CD4-positive, alpha-beta T cell (primary cell): Measurements from ENCODE around the gene PDE4B. TPM values are rescaled to one million over a fixed set of nuclear protein-coding genes. Genes with fewer than 3 reads are reported as not detected.
"Not testable (repeated sequence)": the region's sequence is repeated elsewhere in the genome, so short reads cannot be mapped to it uniquely, and the experiment has no call there.

Source experiments
- ATAC-seq: fragments of 200-7000 bp; cut with Tn5 transposase; one replicate; pipeline ENCODE4 v1.10.0; 2022; ENCODE audit warnings: mild to moderate bottlenecking; ENCODE audit not compliant: poor library complexity
- CTCF ChIA-PET: fragments of 350-600 bp; sonication (Branson Sonifier 250); formaldehyde crosslinking; loops from one replicate; lab custom pipeline; 2021; ENCODE audit warnings: antibody characterized with exemption, inconsistent platforms; lab: Charles Lee
- POLR2A ChIA-PET: fragments of 350-600 bp; sonication (Branson Sonifier 250); formaldehyde crosslinking; loops from one replicate; lab custom pipeline; 2021; ENCODE audit warnings: antibody characterized with exemption, inconsistent platforms; lab: Charles Lee
- DNase-seq, 14 experiments: peaks; one replicate each; pipeline ENCODE4 v3.0.0-alpha.2; 2013 to 2020; ENCODE audit warnings: mixed read lengths in 2 of 14
- H3K27ac ChIP-seq, 2 donors: one replicate each; pipeline versions ENCODE4 v1.5.1 to v1.7.0; 2013; ENCODE audit warnings: low read length in 2 of 2, low read depth in 1 of 2, mild to moderate bottlenecking in 1 of 2
- H3K27me3 ChIP-seq, 2 experiments: 1 replicate in 1 of 2; 2 replicates in 1 of 2; pipeline versions ENCODE4 v1.6.1 to v1.7.0; 2013; ENCODE audit warnings: low read length in 2 of 2, control low read depth in 1 of 2, mild to moderate bottlenecking in 1 of 2, moderate library complexity in 1 of 2; ENCODE audit not compliant: insufficient read depth in 2 of 2, control insufficient read depth in 1 of 2
- H3K36me3 ChIP-seq: one replicate; pipeline ENCODE4 v1.6.1; 2013; ENCODE audit warnings: low read length, control low read depth; ENCODE audit not compliant: insufficient read depth
- H3K4me1 ChIP-seq: one replicate; pipeline ENCODE4 v1.6.1; 2013; ENCODE audit warnings: low read length, control low read depth; ENCODE audit not compliant: insufficient read depth
- H3K4me3 ChIP-seq: one replicate; pipeline ENCODE4 v1.5.1; 2013; ENCODE audit warnings: mild to moderate bottlenecking, low read length, moderate library complexity
- H3K9me3 ChIP-seq, 2 experiments: 1 replicate in 1 of 2; 2 replicates in 1 of 2; pipeline versions ENCODE4 v1.6.1 to v1.7.0; 2013; ENCODE audit warnings: low read length in 2 of 2, mild to moderate bottlenecking in 2 of 2, control low read depth in 1 of 2, moderate library complexity in 1 of 2; ENCODE audit not compliant: control insufficient read depth in 1 of 2, insufficient read depth in 1 of 2
- H3K27ac Mint-ChIP-seq: one replicate; pipeline ENCODE4 v1.8.0; 2020; ENCODE audit warnings: mixed read lengths
- H3K27me3 Mint-ChIP-seq: one replicate; pipeline ENCODE4 v1.8.0; 2021; ENCODE audit warnings: mixed read lengths
- H3K36me3 Mint-ChIP-seq: one replicate; pipeline ENCODE4 v1.8.0; 2021; ENCODE audit warnings: low read depth, mixed read lengths
- H3K4me1 Mint-ChIP-seq: one replicate; pipeline ENCODE4 v1.8.0; 2021; ENCODE audit warnings: low read depth, mixed read lengths
- H3K4me3 Mint-ChIP-seq: one replicate; pipeline ENCODE4 v1.8.0; 2020; ENCODE audit warnings: mild to moderate bottlenecking, mixed read lengths
- H3K9me3 Mint-ChIP-seq: one replicate; pipeline ENCODE4 v1.8.0; 2020; ENCODE audit warnings: mixed read lengths
- intact Hi-C, 2 experiments: fragments of 100-400 bp; cut with DNase I in 1 of 2; cut with micrococcal nuclease in 1 of 2; formaldehyde crosslinking; loops; one replicate each; pipeline versions ENCODE4 v1.15.1 to v1.9.0; 2023 to 2025; cut with DNase I, micrococcal nuclease
- total RNA-seq, 174 experiments: library from RNA in 2 of 174; stranded (reverse) in 2 of 174; gene quantifications; one replicate each; pipeline ENCODE4 v1.2.3 and lab custom pipeline; 2021 to 2026
- TF ChIP-seq, protein P1 (sequence below): fragments of 200-600 bp; IDR thresholded peaks from one replicate; pipeline ENCODE4 v1.8.0; 2022; ENCODE audit warnings: antibody characterized with exemption, mild to moderate bottlenecking

PDE4B gene
- total RNA-seq, 2 experiments from 2014 or later, result 155 to 159 TPM

DNA sequence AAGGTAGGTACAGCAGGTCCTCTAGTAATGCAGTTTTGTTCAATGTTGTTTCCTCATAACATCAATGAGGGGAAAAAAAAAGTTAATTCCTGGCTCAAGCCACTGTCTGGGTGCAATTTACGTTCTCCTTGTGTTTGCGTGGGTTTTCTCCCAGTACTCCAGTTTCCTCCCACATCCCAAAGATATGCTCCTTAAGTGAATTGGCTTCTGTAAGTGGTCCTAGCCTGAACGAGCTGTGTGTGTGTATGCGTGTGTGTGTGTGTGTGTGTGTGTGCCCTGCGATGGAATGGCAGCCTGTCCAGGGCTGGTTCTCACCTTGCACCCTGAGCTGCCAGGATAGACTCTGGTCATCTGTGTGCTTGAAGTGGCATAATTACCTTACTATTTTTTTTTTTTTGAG is 332.0 kb downstream of the PDE4B start:
- H3K4me1 ChIP-seq, result no peaks in the 10 kb centered on the region
- ATAC-seq (no peak), DNase-seq (no peak)
- ChIA-PET POLR2A (no interaction called here), CTCF (no interaction called here)
- intact Hi-C loops, result no loop called here
- no peaks in the 10 kb centered on the region for H3K9me3 ChIP-seq
- H3K9me3 Mint-ChIP-seq, result no peaks in the 10 kb centered on the region
- H3K4me1 Mint-ChIP-seq, result no peaks in the 10 kb centered on the region
- no peaks in the 10 kb centered on the region for H3K36me3 ChIP-seq
- H3K27ac Mint-ChIP-seq, result no peak overlapping the region
- H3K4me3 Mint-ChIP-seq, result no peak overlapping the region
- no peak overlapping the region for H3K4me3 ChIP-seq
- H3K36me3 Mint-ChIP-seq, result no peaks in the 10 kb centered on the region
- no peaks in the 10 kb centered on the region for H3K27me3 ChIP-seq
- TF ChIP-seq, protein P1, sequence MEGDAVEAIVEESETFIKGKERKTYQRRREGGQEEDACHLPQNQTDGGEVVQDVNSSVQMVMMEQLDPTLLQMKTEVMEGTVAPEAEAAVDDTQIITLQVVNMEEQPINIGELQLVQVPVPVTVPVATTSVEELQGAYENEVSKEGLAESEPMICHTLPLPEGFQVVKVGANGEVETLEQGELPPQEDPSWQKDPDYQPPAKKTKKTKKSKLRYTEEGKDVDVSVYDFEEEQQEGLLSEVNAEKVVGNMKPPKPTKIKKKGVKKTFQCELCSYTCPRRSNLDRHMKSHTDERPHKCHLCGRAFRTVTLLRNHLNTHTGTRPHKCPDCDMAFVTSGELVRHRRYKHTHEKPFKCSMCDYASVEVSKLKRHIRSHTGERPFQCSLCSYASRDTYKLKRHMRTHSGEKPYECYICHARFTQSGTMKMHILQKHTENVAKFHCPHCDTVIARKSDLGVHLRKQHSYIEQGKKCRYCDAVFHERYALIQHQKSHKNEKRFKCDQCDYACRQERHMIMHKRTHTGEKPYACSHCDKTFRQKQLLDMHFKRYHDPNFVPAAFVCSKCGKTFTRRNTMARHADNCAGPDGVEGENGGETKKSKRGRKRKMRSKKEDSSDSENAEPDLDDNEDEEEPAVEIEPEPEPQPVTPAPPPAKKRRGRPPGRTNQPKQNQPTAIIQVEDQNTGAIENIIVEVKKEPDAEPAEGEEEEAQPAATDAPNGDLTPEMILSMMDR, result no peak
- H3K27ac ChIP-seq, result no peak overlapping the region
- H3K27me3 Mint-ChIP-seq, result no peaks in the 10 kb centered on the region

DNA sequence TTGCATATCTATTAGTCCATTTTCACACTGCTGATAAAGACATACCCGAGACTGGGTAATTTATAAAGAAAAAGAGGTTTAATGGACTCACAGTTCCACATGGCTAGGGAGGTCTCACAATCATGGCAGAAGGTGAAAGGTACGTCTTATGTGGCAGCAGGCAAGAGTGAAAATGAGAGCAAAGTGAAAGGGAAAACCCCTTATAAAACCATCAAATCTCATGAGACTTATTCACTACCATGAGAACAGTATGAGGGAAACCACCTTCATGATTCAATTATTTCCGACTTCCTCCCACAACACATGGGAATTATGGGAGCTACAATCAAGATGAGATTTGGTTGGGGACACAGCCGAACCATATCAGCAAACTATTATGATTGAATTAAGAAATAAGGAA is 335.9 kb downstream of the PDE4B start:
- H3K9me3 ChIP-seq, H3K27ac ChIP-seq, H3K27me3 ChIP-seq, H3K4me1 ChIP-seq, H3K4me3 Mint-ChIP-seq, H3K27ac Mint-ChIP-seq, CTCF ChIA-PET, H3K36me3 ChIP-seq, POLR2A ChIA-PET, ATAC-seq, H3K4me3 ChIP-seq, H3K4me1 Mint-ChIP-seq, intact Hi-C loops, H3K27me3 Mint-ChIP-seq, DNase-seq, H3K36me3 Mint-ChIP-seq, H3K9me3 Mint-ChIP-seq: not testable (repeated sequence)

DNA sequence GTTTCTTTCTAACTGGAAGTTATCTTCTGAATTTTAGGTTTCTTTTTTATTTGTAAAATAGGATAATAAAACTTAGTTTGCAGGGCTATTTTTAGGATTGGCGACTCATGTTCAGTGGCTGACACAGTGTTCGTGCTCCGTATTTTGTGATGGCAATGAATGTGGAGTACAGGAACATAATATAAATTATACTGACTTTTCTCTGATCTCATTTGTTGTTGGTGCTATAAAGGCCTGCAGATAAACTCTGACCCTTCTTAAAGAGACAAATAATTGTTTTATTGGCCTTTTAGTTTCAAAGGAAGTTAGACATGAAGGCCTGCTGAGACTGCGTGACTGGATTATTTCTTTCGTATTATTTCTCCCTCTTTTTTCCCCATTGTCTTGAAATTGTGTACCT is 339.6 kb downstream of the PDE4B start:
- H3K36me3 ChIP-seq, result no peaks in the 10 kb centered on the region
- no peak overlapping the region for H3K27ac ChIP-seq
- ChIA-PET POLR2A (no interaction called here), CTCF (no interaction called here)
- H3K27me3 Mint-ChIP-seq, result no peaks in the 10 kb centered on the region
- intact Hi-C loops, result no loop called here
- H3K27me3 ChIP-seq, result no peaks in the 10 kb centered on the region
- no peaks in the 10 kb centered on the region for H3K36me3 Mint-ChIP-seq
- H3K4me1 ChIP-seq, result no peaks in the 10 kb centered on the region
- DNase-seq (no peak), ATAC-seq (no peak)
- no peaks in the 10 kb centered on the region for H3K9me3 Mint-ChIP-seq
- H3K4me1 Mint-ChIP-seq, result no peaks in the 10 kb centered on the region
- TF ChIP-seq, protein P1, result no peak
- H3K4me3 ChIP-seq, result no peak overlapping the region
- H3K9me3 ChIP-seq, result no peaks in the 10 kb centered on the region
- H3K27ac Mint-ChIP-seq, result no peak overlapping the region
- no peak overlapping the region for H3K4me3 Mint-ChIP-seq

DNA sequence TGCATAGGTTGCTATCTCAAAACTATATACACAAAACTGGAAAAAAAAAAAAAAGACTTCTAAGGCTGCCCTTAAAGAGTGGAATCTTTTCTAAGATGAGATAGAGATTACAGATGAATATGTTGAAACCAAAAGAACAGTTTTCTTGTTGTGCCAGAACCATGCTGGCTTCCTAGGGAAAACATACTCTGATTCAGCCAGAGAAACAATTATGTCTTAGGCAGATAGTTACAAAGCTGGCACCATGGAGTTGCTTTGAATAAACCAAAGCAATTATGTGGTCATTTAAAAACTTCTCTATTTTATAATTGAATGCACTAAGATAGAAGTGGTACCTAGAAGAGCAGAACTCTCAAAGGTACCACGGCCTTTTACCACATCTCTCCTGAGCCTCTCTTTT is 341.3 kb downstream of the PDE4B start:
- Mint-ChIP-seq H3K4me1 (no peaks in the 10 kb centered on the region), H3K27ac (no peak overlapping the region), H3K27me3 (no peaks in the 10 kb centered on the region), H3K36me3 (no peaks in the 10 kb centered on the region), H3K9me3 (no peaks in the 10 kb centered on the region), H3K4me3 (no peak overlapping the region)
- H3K9me3 ChIP-seq, result no peaks in the 10 kb centered on the region
- ChIA-PET CTCF (no interaction called here), POLR2A (no interaction called here)
- ATAC-seq (no peak), DNase-seq (no peak)
- TF ChIP-seq, protein P1, result no peak
- intact Hi-C loops, result no loop called here
- H3K4me1 ChIP-seq, result no peaks in the 10 kb centered on the region
- H3K4me3 ChIP-seq, result no peak overlapping the region
- H3K36me3 ChIP-seq, result no peaks in the 10 kb centered on the region
- H3K27ac ChIP-seq, result no peak overlapping the region
- H3K27me3 ChIP-seq, result no peaks in the 10 kb centered on the region
